Gastrocnemius medialis (tissue), 4 donors: ENCODE data around the gene KIFC3. TPM values are rescaled to one million over a fixed set of nuclear protein-coding genes. Genes with fewer than 3 reads are reported as not detected.
"Not testable (repeated sequence)": the region's sequence is repeated elsewhere in the genome, so short reads cannot be mapped to it uniquely, and the experiment has no call there.

Source experiments
- ATAC-seq, 2 donors: fragments of 150-250 bp; one replicate each; pipeline ENCODE4 v1.9.1; 2016
- DNase-seq, 2 donors: peaks; one replicate each; pipeline ENCODE4 v3.0.0-alpha.2; 2019
- H3K27ac ChIP-seq, 4 donors: fragments of 200-600 bp; sonication (generic); 1 replicate in 1 of 4; 2 replicates in 3 of 4; pipeline ENCODE4 v1.5.1; 2016 to 2018; ENCODE audit warnings: mild to moderate bottlenecking in 2 of 4, moderate library complexity in 1 of 4
- H3K27me3 ChIP-seq, 3 donors: fragments of 200-600 bp; sonication (generic) in 2 of 3; 1 replicate in 1 of 3; 2 replicates in 2 of 3; pipeline versions ENCODE4 v1.5.1 to v1.6.0; 2016 to 2019; ENCODE audit warnings: mild to moderate bottlenecking in 1 of 3, moderate library complexity in 1 of 3
- H3K36me3 ChIP-seq, 2 donors: fragments of 200-600 bp; sonication (generic) in 1 of 2; one replicate each; pipeline ENCODE4 v1.5.1; 2017 to 2018
- H3K4me1 ChIP-seq, 2 donors: fragments of 200-600 bp; sonication (generic) in 1 of 2; one replicate each; pipeline ENCODE4 v1.5.1; 2016 to 2017; ENCODE audit warnings: mild to moderate bottlenecking in 2 of 2
- H3K4me3 ChIP-seq, 4 donors: fragments of 200-600 bp; sonication (generic) in 3 of 4; 1 replicate in 1 of 4; 2 replicates in 3 of 4; pipeline ENCODE4 v1.5.1; 2016 to 2019; ENCODE audit warnings: mild to moderate bottlenecking in 2 of 4
- H3K9me3 ChIP-seq, 3 donors: fragments of 200-600 bp; sonication (generic) in 2 of 3; 1 replicate in 1 of 3; 2 replicates in 2 of 3; pipeline ENCODE4 v1.5.1; 2016 to 2019
- POLR2A ChIP-seq, 2 donors: fragments of 450-650 bp; IDR thresholded peaks; one replicate each; pipeline ENCODE4 v1.6.1; 2017; ENCODE audit warnings: antibody characterized with exemption in 2 of 2, mild to moderate bottlenecking in 2 of 2, moderate library complexity in 2 of 2
- in situ Hi-C, 4 donors: fragments of 200-750 bp; cut with MboI; loops; one replicate each; pipeline versions ENCODE4 v1.15.0 to v1.8.0; 2017; ENCODE audit warnings: low sequenced_read_pairs in 4 of 4
- intact Hi-C: fragments of 100-400 bp; cut with DNase I; formaldehyde crosslinking; loops from one replicate; pipeline ENCODE4 v1.15.1; 2023; ENCODE audit warnings: low total_unique reads
- total RNA-seq, 4 donors: library from RNA; depleted of rRNA; stranded (reverse); fragments of >200 nt; gene quantifications; one replicate each; pipeline versions ENCODE4 v1.1.0 to v1.2.3, GENCODE V29; 2016
- TF ChIP-seq, protein P1 (sequence below), 5 experiments: fragments of 450-650 bp in 3 of 5; fragments of 200-600 bp in 2 of 5; sonication (generic) in 2 of 5; IDR thresholded peaks in 4 of 5; conservative IDR thresholded peaks in 1 of 5; 1 replicate in 4 of 5; 2 replicates in 1 of 5; pipeline ENCODE4 v1.5.1; 2016 to 2019; ENCODE audit warnings: antibody characterized with exemption in 5 of 5, mild to moderate bottlenecking in 3 of 5, moderate library complexity in 3 of 5

KIFC3 gene
- total RNA-seq, 4 donors from 2014 or later = 2.1 to 12.0 (median 3.2) TPM

- DNase-seq = peak; percentile 64 to 66
- in situ Hi-C loops = no loop called here
- peak overlapping the region in 3 of 4 donors; percentile 30 to 34 (median 30) for H3K4me3 ChIP-seq
These were observed 4.6 kb downstream of the KIFC3 start for GRCh38 chr16:57797526-57798266.

DNA sequence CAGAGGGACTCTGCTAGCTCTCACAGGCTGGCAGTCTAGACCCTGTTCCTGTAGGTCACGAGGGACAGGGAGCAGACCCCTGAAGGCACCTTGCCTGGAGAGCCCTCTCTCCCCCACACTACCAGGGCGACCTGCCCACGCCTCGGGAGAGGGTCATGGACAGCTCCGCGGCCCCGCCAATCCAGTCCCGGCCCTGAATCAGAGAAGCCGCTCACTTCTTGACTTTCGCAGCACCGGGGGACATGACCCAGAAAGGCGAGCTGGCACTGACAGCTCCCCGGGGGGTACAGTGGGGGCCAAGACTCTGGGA lies 5.1 kb downstream of the KIFC3 start:
- Histone ChIP-seq H3K9me3 (no peaks in the 10 kb centered on the region), H3K4me3 (peak overlapping the region in 3 of 4 donors; percentile 30 to 34 (median 30)), H3K27me3 (no peaks in the 10 kb centered on the region), H3K4me1 (peaks cover 44 to 55% of the 10 kb centered on the region in 2 donors), H3K27ac (peak overlapping the region; percentile 71 to 90 (median 76)), H3K36me3 (no peaks in the 10 kb centered on the region)
- TF ChIP-seq POLR2A (IDR thresholded peaks at IDR 0.05) = no peak
- TF ChIP-seq, protein P1, sequence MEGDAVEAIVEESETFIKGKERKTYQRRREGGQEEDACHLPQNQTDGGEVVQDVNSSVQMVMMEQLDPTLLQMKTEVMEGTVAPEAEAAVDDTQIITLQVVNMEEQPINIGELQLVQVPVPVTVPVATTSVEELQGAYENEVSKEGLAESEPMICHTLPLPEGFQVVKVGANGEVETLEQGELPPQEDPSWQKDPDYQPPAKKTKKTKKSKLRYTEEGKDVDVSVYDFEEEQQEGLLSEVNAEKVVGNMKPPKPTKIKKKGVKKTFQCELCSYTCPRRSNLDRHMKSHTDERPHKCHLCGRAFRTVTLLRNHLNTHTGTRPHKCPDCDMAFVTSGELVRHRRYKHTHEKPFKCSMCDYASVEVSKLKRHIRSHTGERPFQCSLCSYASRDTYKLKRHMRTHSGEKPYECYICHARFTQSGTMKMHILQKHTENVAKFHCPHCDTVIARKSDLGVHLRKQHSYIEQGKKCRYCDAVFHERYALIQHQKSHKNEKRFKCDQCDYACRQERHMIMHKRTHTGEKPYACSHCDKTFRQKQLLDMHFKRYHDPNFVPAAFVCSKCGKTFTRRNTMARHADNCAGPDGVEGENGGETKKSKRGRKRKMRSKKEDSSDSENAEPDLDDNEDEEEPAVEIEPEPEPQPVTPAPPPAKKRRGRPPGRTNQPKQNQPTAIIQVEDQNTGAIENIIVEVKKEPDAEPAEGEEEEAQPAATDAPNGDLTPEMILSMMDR (IDR thresholded peaks at IDR 0.05 in 4 of 5, conservative IDR thresholded peaks at IDR 0.05 in 1 of 5) = no peak
- DNase-seq = no peak
- intact Hi-C loops (no loop called here), in situ Hi-C loops (no loop called here)
- ATAC-seq = peak; percentile 3 to 21

More at GRCh38 chr16:57797526-57798266, 4.6 kb downstream of the KIFC3 start:
- no peak for TF ChIP-seq POLR2A (IDR thresholded peaks at IDR 0.05)
- TF ChIP-seq, protein P1 (IDR thresholded peaks at IDR 0.05 in 4 of 5, conservative IDR thresholded peaks at IDR 0.05 in 1 of 5) = no peak
- ATAC-seq = peak; percentile 73 to 76
- Histone ChIP-seq H3K9me3 (no peaks in the 10 kb centered on the region), H3K4me1 (peaks cover 45 to 52% of the 10 kb centered on the region in 2 donors), H3K27ac (peak overlapping the region; percentile 71 to 90 (median 76)), H3K27me3 (no peaks in the 10 kb centered on the region), H3K36me3 (no peaks in the 10 kb centered on the region)
- intact Hi-C loops = no loop called here

GRCh38 chr16:57796014-57796413 lies 6.3 kb downstream of the KIFC3 start:
- intact Hi-C loops, H3K27me3 ChIP-seq, H3K36me3 ChIP-seq, ATAC-seq, in situ Hi-C loops, H3K4me3 ChIP-seq, H3K9me3 ChIP-seq, DNase-seq: not testable (repeated sequence)
- Histone ChIP-seq H3K4me1 (peaks cover 44 to 56% of the 10 kb centered on the region in 2 donors), H3K27ac (peak overlapping the region in 2 of 4 donors; percentile 75 to 90)

GRCh38 chr16:57795431-57795878 lies 6.8 kb downstream of the KIFC3 start:
- H3K36me3 ChIP-seq = no peaks in the 10 kb centered on the region
- DNase-seq (peak; percentile 37 to 61), ATAC-seq (peak in 1 of 2 donors; percentile 36)
- no peaks in the 10 kb centered on the region for H3K9me3 ChIP-seq
- in situ Hi-C loops (no loop called here), intact Hi-C loops (no loop called here)
- H3K27ac ChIP-seq = peak overlapping the region in 3 of 4 donors; percentile 57 to 90 (median 75)
- H3K4me3 ChIP-seq = no peak overlapping the region
- no peak for TF ChIP-seq POLR2A (IDR thresholded peaks at IDR 0.05)
- TF ChIP-seq, protein P1 (IDR thresholded peaks at IDR 0.05 in 4 of 5, conservative IDR thresholded peaks at IDR 0.05 in 1 of 5) = peak in 4 of 5 experiments; percentile 43 to 57 (median 44)
- no peaks in the 10 kb centered on the region for H3K27me3 ChIP-seq
- peaks cover 44 to 56% of the 10 kb centered on the region in 2 donors for H3K4me1 ChIP-seq

DNA sequence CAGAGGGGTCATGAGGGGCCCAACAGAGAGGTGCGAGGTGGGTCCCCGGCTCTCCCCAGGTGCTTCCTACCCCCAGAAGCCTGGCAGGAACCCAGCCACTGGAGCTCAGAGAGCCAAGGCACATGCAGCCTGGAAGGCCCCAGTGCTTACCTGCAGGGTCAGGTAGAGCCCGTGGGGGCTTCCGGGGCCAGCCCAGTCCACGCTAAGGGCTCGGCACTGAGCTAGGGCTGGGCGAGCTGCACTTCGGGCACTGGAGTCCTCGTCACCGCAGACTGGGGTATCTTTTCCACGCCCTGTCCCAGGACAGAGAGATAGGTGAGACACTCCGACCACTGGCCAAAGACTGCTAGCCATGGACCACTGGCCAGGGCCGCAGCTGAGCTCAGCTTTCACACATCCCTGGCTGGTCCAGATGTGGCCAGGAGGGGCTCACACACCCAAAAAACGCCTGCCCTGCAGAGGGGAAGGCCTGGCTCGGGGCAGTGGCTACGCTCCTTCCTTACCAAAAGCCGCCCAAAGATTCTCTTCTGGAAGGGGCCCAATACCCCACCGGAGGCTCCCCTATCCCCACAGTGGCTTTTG lies 7.4 kb downstream of the KIFC3 start:
- TF ChIP-seq, protein P1 (IDR thresholded peaks at IDR 0.05 in 4 of 5, conservative IDR thresholded peaks at IDR 0.05 in 1 of 5) = no peak
- no peak for TF ChIP-seq POLR2A (IDR thresholded peaks at IDR 0.05)
- no peaks in the 10 kb centered on the region for H3K27me3 ChIP-seq
- H3K36me3 ChIP-seq = no peaks in the 10 kb centered on the region
- H3K4me3 ChIP-seq = no peak overlapping the region
- H3K4me1 ChIP-seq = peaks cover 43 to 54% of the 10 kb centered on the region in 2 donors
- intact Hi-C loops (loop anchor here (5.0 kb wide), 1 partner anchor 232 kb away; the partner anchor contains the start of gene MMP15), in situ Hi-C loops (no loop called here)
- no peak for DNase-seq
- H3K9me3 ChIP-seq = no peaks in the 10 kb centered on the region
- H3K27ac ChIP-seq = peak overlapping the region in 2 of 4 donors; percentile 57 to 90
- ATAC-seq = no peak
